WTC11 (cell line): ENCODE results near the gene NDUFB8. TPM values are rescaled to one million over a fixed set of nuclear protein-coding genes. Genes with fewer than 3 reads are reported as not detected.

Experiments used
- ATAC-seq: fragments of 200-7000 bp; cut with Tn5 transposase; 2 replicates; pipeline ENCODE4 v1.10.0; 2021; ENCODE audit warnings: mild to moderate bottlenecking, moderate library complexity
- CTCF ChIA-PET: fragments of 300-600 bp; sonication (Branson Sonifier 250); formaldehyde crosslinking; loops from one replicate; lab custom pipeline; 2021; ENCODE audit warnings: antibody characterized with exemption; lab: Charles Lee
- POLR2A ChIA-PET: fragments of 350-600 bp; sonication (Branson Sonifier 250); formaldehyde crosslinking; loops from one replicate; lab custom pipeline; 2021; ENCODE audit warnings: antibody characterized with exemption; lab: Charles Lee
- DNase-seq: peaks from one replicate; pipeline ENCODE4 v3.0.0; 2021; ENCODE audit warnings: low spot score
- H3K27ac Mint-ChIP-seq: 2 replicates; pipeline ENCODE4 v1.8.0; 2021; ENCODE audit warnings: mixed read lengths
- H3K27me3 Mint-ChIP-seq: 2 replicates; pipeline ENCODE4 v1.8.0; 2021; ENCODE audit warnings: low read depth, mild to moderate bottlenecking, moderate library complexity, mixed read lengths
- H3K36me3 Mint-ChIP-seq: 2 replicates; pipeline ENCODE4 v1.8.0; 2021; ENCODE audit warnings: mixed read lengths
- H3K4me1 Mint-ChIP-seq: 2 replicates; pipeline ENCODE4 v1.8.0; 2022; ENCODE audit warnings: mixed read lengths
- H3K4me3 Mint-ChIP-seq: 2 replicates; pipeline ENCODE4 v1.8.0; 2021; ENCODE audit warnings: mild to moderate bottlenecking, moderate library complexity, mixed read lengths
- H3K9me3 Mint-ChIP-seq: 2 replicates; pipeline ENCODE4 v1.8.0; 2021; ENCODE audit warnings: mixed read lengths
- ATF1 ChIP-seq: sonication (generic); formaldehyde crosslinking; IDR thresholded peaks from 2 replicates; pipeline ENCODE4 v1.8.1; 2023; ENCODE audit warnings: mild to moderate bottlenecking, moderate library complexity, missing genetic modification reagents
- CREM ChIP-seq: sonication (generic); formaldehyde crosslinking; IDR thresholded peaks from 2 replicates; pipeline ENCODE4 v1.8.1; 2022; ENCODE audit warnings: mild to moderate bottlenecking, missing genetic modification reagents, moderate library complexity
- ELF4 ChIP-seq: sonication (generic); formaldehyde crosslinking; IDR thresholded peaks from 2 replicates; pipeline ENCODE4 v1.8.1; 2022; ENCODE audit warnings: low read depth, mild to moderate bottlenecking, moderate library complexity, missing genetic modification reagents
- GABPB1 ChIP-seq: sonication (generic); formaldehyde crosslinking; IDR thresholded peaks from 2 replicates; pipeline ENCODE4 v1.8.1; 2023; ENCODE audit warnings: mild to moderate bottlenecking, missing genetic modification reagents
- GRHL2 ChIP-seq: fragments of 250-450 bp; sonication (Bioruptor Pico); IDR thresholded peaks from 2 replicates; pipeline ENCODE4 v1.8.0; 2022; ENCODE audit warnings: mild to moderate bottlenecking, moderate library complexity; ENCODE audit not compliant: insufficient replicate concordance, severe bottlenecking
- NFYB ChIP-seq: sonication (generic); formaldehyde crosslinking; conservative IDR thresholded peaks from 2 replicates; pipeline ENCODE4 v1.8.0; 2022; ENCODE audit warnings: low read depth, missing genetic modification reagents
- ZNF121 ChIP-seq: sonication (generic); formaldehyde crosslinking; IDR thresholded peaks from 2 replicates; pipeline ENCODE4 v1.8.0; 2023; ENCODE audit warnings: missing genetic modification reagents
- ZNF138 ChIP-seq: sonication (generic); formaldehyde crosslinking; conservative IDR thresholded peaks from 2 replicates; pipeline ENCODE4 v1.8.1; 2022; ENCODE audit warnings: mild to moderate bottlenecking, moderate library complexity, missing genetic modification reagents
- ZNF232 ChIP-seq: sonication (generic); formaldehyde crosslinking; IDR thresholded peaks from 2 replicates; pipeline ENCODE4 v1.8.0; 2022; ENCODE audit warnings: mild to moderate bottlenecking, missing genetic modification reagents
- ZNF317 ChIP-seq: sonication (generic); formaldehyde crosslinking; IDR thresholded peaks from 2 replicates; pipeline ENCODE4 v1.8.1; 2023; ENCODE audit warnings: low read depth, mild to moderate bottlenecking, moderate library complexity, missing genetic modification reagents, borderline replicate concordance
- ZNF671 ChIP-seq: fragments of 250-450 bp; sonication (Bioruptor Pico); IDR thresholded peaks from 2 replicates; pipeline ENCODE4 v1.8.0; 2021; ENCODE audit warnings: mild to moderate bottlenecking
- total RNA-seq: library from RNA; stranded (reverse); gene quantifications from 3 replicates; pipeline ENCODE4 v1.2.3, GENCODE V29; 2021
- TF ChIP-seq, protein P1 (sequence below): sonication (generic); formaldehyde crosslinking; IDR thresholded peaks from 2 replicates; pipeline ENCODE4 v1.8.1; 2022; ENCODE audit warnings: missing genetic modification reagents, borderline replicate concordance
- TF ChIP-seq, protein P2 (sequence below): sonication (generic); formaldehyde crosslinking; IDR thresholded peaks from 2 replicates; pipeline ENCODE4 v1.8.0; 2022; ENCODE audit warnings: mild to moderate bottlenecking, missing genetic modification reagents
- TF ChIP-seq, protein P3 (sequence below): fragments of 200-600 bp; IDR thresholded peaks from 2 replicates; pipeline ENCODE4 v1.8.0; 2022; ENCODE audit warnings: antibody characterized with exemption
- TF ChIP-seq, protein P4 (sequence below): fragments of 250-450 bp; sonication (Bioruptor Pico); IDR thresholded peaks from 2 replicates; pipeline ENCODE4 v1.8.0; 2021; ENCODE audit warnings: mild to moderate bottlenecking
- TF ChIP-seq, protein P5 (sequence below): sonication (generic); formaldehyde crosslinking; IDR thresholded peaks from 2 replicates; pipeline ENCODE4 v1.8.1; 2023; ENCODE audit warnings: mild to moderate bottlenecking, missing genetic modification reagents, moderate library complexity

NDUFB8 gene
- total RNA-seq, 1 experiment from 2014 or later: 206 TPM

DNA sequence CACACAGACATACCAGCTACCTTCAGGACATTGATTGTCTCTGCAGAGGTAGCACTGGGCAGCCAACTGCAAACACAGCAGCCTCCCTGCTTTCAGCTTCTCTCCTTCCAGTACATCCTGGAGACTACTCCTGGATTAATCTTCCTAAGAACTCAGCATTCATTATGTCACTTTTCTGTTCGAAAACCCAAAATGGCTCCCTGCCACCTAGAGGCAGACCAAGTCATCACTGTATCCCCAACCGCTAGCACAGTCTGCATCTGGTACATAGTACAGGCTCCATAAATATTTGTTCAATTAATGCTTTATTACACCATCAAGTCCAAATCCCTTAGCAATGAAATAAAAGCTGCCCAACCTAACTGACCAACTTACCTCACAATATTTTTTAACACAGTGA lies 5.0 kb downstream of the NDUFB8 start:
- DNase-seq (no peak), ATAC-seq (no peak)
- H3K9me3 Mint-ChIP-seq: no peaks in the 10 kb centered on the region
- H3K36me3 Mint-ChIP-seq: peaks cover 26% of the 10 kb centered on the region
- TF ChIP-seq, protein P1, sequence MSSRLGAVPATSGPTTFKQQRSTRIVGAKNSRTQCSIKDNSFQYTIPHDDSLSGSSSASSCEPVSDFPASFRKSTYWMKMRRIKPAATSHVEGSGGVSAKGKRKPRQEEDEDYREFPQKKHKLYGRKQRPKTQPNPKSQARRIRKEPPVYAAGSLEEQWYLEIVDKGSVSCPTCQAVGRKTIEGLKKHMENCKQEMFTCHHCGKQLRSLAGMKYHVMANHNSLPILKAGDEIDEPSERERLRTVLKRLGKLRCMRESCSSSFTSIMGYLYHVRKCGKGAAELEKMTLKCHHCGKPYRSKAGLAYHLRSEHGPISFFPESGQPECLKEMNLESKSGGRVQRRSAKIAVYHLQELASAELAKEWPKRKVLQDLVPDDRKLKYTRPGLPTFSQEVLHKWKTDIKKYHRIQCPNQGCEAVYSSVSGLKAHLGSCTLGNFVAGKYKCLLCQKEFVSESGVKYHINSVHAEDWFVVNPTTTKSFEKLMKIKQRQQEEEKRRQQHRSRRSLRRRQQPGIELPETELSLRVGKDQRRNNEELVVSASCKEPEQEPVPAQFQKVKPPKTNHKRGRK (CRISPR knock-in tag): no peak
- no peak for TF ChIP-seq ZNF671 (CRISPR knock-in tag)
- no peak for TF ChIP-seq GABPB1
- TF ChIP-seq ELF4 (CRISPR knock-in tag): no peak
- no peak for TF ChIP-seq CREM (CRISPR knock-in tag)
- no peak for TF ChIP-seq ZNF138 (CRISPR knock-in tag)
- TF ChIP-seq, protein P2, sequence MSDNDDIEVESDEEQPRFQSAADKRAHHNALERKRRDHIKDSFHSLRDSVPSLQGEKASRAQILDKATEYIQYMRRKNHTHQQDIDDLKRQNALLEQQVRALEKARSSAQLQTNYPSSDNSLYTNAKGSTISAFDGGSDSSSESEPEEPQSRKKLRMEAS: no peak
- no peak for TF ChIP-seq ATF1 (CRISPR knock-in tag)
- TF ChIP-seq, protein P3, sequence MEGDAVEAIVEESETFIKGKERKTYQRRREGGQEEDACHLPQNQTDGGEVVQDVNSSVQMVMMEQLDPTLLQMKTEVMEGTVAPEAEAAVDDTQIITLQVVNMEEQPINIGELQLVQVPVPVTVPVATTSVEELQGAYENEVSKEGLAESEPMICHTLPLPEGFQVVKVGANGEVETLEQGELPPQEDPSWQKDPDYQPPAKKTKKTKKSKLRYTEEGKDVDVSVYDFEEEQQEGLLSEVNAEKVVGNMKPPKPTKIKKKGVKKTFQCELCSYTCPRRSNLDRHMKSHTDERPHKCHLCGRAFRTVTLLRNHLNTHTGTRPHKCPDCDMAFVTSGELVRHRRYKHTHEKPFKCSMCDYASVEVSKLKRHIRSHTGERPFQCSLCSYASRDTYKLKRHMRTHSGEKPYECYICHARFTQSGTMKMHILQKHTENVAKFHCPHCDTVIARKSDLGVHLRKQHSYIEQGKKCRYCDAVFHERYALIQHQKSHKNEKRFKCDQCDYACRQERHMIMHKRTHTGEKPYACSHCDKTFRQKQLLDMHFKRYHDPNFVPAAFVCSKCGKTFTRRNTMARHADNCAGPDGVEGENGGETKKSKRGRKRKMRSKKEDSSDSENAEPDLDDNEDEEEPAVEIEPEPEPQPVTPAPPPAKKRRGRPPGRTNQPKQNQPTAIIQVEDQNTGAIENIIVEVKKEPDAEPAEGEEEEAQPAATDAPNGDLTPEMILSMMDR: no peak
- TF ChIP-seq NFYB: no peak
- no peak for TF ChIP-seq ZNF121 (CRISPR knock-in tag)
- no peak for TF ChIP-seq ZNF232 (CRISPR knock-in tag)
- H3K4me3 Mint-ChIP-seq: no peak overlapping the region
- CTCF ChIA-PET: interaction anchor here (3.4 kb wide), 1 partner anchor 11 kb away, joined by 10 read pairs; the partner anchor contains the start of gene HIF1AN
- H3K27ac Mint-ChIP-seq: no peak overlapping the region
- H3K27me3 Mint-ChIP-seq: peaks cover 15% of the 10 kb centered on the region
- POLR2A ChIA-PET: no interaction called here
- peaks cover 6% of the 10 kb centered on the region for H3K4me1 Mint-ChIP-seq

DNA sequence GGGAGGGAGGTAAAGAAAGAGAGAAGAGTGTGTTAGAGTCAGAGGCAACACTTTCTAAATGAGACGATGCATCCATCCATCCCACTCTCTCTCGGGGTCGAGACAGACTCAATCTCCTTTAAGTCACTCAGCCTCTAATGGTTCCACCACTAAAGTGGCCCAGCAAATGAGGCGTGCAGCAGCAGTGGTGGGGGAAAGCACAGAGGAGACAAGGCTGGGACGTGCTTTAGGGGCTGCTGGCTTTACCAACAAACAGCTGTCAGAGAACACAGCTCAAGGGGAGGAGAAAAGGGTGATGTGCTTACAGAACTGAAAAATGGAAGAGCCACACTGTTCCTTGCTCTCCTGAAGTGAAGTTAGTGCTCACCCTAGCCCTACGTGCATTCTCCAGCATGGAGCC lies 5.5 kb downstream of the NDUFB8 start:
- H3K27ac Mint-ChIP-seq: no peak overlapping the region
- peaks cover 17% of the 10 kb centered on the region for H3K27me3 Mint-ChIP-seq
- peaks cover 6% of the 10 kb centered on the region for H3K4me1 Mint-ChIP-seq
- TF ChIP-seq ZNF121 (CRISPR knock-in tag): no peak
- TF ChIP-seq GRHL2: no peak
- TF ChIP-seq, protein P1 (CRISPR knock-in tag): no peak
- no peak for TF ChIP-seq ZNF317
- TF ChIP-seq, protein P4, sequence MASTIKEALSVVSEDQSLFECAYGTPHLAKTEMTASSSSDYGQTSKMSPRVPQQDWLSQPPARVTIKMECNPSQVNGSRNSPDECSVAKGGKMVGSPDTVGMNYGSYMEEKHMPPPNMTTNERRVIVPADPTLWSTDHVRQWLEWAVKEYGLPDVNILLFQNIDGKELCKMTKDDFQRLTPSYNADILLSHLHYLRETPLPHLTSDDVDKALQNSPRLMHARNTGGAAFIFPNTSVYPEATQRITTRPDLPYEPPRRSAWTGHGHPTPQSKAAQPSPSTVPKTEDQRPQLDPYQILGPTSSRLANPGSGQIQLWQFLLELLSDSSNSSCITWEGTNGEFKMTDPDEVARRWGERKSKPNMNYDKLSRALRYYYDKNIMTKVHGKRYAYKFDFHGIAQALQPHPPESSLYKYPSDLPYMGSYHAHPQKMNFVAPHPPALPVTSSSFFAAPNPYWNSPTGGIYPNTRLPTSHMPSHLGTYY (CRISPR knock-in tag): no peak
- TF ChIP-seq, protein P5, sequence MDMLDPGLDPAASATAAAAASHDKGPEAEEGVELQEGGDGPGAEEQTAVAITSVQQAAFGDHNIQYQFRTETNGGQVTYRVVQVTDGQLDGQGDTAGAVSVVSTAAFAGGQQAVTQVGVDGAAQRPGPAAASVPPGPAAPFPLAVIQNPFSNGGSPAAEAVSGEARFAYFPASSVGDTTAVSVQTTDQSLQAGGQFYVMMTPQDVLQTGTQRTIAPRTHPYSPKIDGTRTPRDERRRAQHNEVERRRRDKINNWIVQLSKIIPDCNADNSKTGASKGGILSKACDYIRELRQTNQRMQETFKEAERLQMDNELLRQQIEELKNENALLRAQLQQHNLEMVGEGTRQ: no peak
- no peak for DNase-seq
- peaks cover 26% of the 10 kb centered on the region for H3K36me3 Mint-ChIP-seq
- CTCF ChIA-PET: interaction anchor here (3.4 kb wide), 1 partner anchor 12 kb away, joined by 10 read pairs; the partner anchor contains the start of gene HIF1AN
- no peak for ATAC-seq
- POLR2A ChIA-PET: no interaction called here
- no peaks in the 10 kb centered on the region for H3K9me3 Mint-ChIP-seq
- no peak overlapping the region for H3K4me3 Mint-ChIP-seq
